Activated naive CD8-positive, alpha-beta T cell treated with anti-CD3 and anti-CD28 coated beads, Interleukin-2, amount 50 U/mL, for 24 hours (primary cell): ENCODE results near the gene SPPL2B.
"Not testable (repeated sequence)": the region's sequence is repeated elsewhere in the genome, so short reads cannot be mapped to it uniquely, and the experiment has no call there.

ENCODE experiments used
- ATAC-seq: fragments of 150-1000 bp; cut with Tn5 transposase; one replicate; pipeline ENCODE4 v1.10.0; 2021
- DNase-seq: peaks from one replicate; pipeline ENCODE4 v3.0.0; 2021
- H3K27ac Mint-ChIP-seq: one replicate; pipeline ENCODE4 v1.8.0; 2021; ENCODE audit warnings: mild to moderate bottlenecking, mixed read lengths
- H3K27me3 Mint-ChIP-seq: one replicate; pipeline ENCODE4 v1.8.0; 2021; ENCODE audit warnings: mixed read lengths
- H3K36me3 Mint-ChIP-seq: one replicate; pipeline ENCODE4 v1.8.0; 2021; ENCODE audit warnings: low read depth, mixed read lengths
- H3K4me1 Mint-ChIP-seq: one replicate; pipeline ENCODE4 v1.8.0; 2021; ENCODE audit warnings: mixed read lengths
- H3K4me3 Mint-ChIP-seq: one replicate; pipeline ENCODE4 v1.8.0; 2021; ENCODE audit warnings: mild to moderate bottlenecking, moderate library complexity, mixed read lengths
- H3K9me3 Mint-ChIP-seq: one replicate; pipeline ENCODE4 v1.8.0; 2021; ENCODE audit warnings: mixed read lengths

Gene SPPL2B

GRCh38 chr19:2376784-2377519 lies 48.5 kb downstream of the SPPL2B start:
- no peak overlapping the region for H3K4me3 Mint-ChIP-seq
- no peak overlapping the region for H3K27ac Mint-ChIP-seq

GRCh38 chr19:2380567-2380966 lies 52.1 kb downstream of the SPPL2B start:
- H3K4me3 Mint-ChIP-seq = no peak overlapping the region
- H3K9me3 Mint-ChIP-seq = peaks cover 14% of the 10 kb centered on the region
- ATAC-seq = no peak

More at GRCh38 chr19:2376784-2377519, 48.5 kb downstream of the SPPL2B start:
- Mint-ChIP-seq H3K4me1 (no peaks in the 10 kb centered on the region), H3K36me3 (peaks cover 7% of the 10 kb centered on the region), H3K27me3 (peaks cover 6% of the 10 kb centered on the region), H3K9me3 (peaks cover 14% of the 10 kb centered on the region)
- ATAC-seq (no peak), DNase-seq (no peak)

GRCh38 chr19:2381148-2381820 lies 52.8 kb downstream of the SPPL2B start:
- Mint-ChIP-seq H3K9me3 (peaks cover 14% of the 10 kb centered on the region), H3K36me3 (peaks cover 7% of the 10 kb centered on the region), H3K4me1 (peaks cover 4% of the 10 kb centered on the region), H3K4me3 (no peak overlapping the region), H3K27me3 (peaks cover 7% of the 10 kb centered on the region), H3K27ac (no peak overlapping the region)
- ATAC-seq (no peak), DNase-seq (no peak)

More at GRCh38 chr19:2380567-2380966, 52.1 kb downstream of the SPPL2B start:
- peaks cover 7% of the 10 kb centered on the region for H3K36me3 Mint-ChIP-seq
- H3K27ac Mint-ChIP-seq = no peak overlapping the region
- peaks cover 7% of the 10 kb centered on the region for H3K27me3 Mint-ChIP-seq
- peaks cover 4% of the 10 kb centered on the region for H3K4me1 Mint-ChIP-seq
- DNase-seq = no peak

- no peak for ATAC-seq
- no peak for DNase-seq
- peaks cover 7% of the 10 kb centered on the region for H3K36me3 Mint-ChIP-seq
- H3K4me1 Mint-ChIP-seq = peaks cover 4% of the 10 kb centered on the region
- no peak overlapping the region for H3K27ac Mint-ChIP-seq
- peaks cover 14% of the 10 kb centered on the region for H3K9me3 Mint-ChIP-seq
- no peak overlapping the region for H3K4me3 Mint-ChIP-seq
- H3K27me3 Mint-ChIP-seq = peaks cover 7% of the 10 kb centered on the region
Measured at GRCh38 chr19:2382530-2383222, 54.2 kb downstream of the SPPL2B start.

GRCh38 chr19:2385053-2385721 lies 56.7 kb downstream of the SPPL2B start:
- ATAC-seq = no peak

GRCh38 chr19:2387367-2388288 lies 59.1 kb downstream of the SPPL2B start:
- no peak for ATAC-seq
- no peaks in the 10 kb centered on the region for H3K27me3 Mint-ChIP-seq
- H3K36me3 Mint-ChIP-seq = no peaks in the 10 kb centered on the region
- no peak overlapping the region for H3K4me3 Mint-ChIP-seq
- H3K4me1 Mint-ChIP-seq = peaks cover 7% of the 10 kb centered on the region
- no peak for DNase-seq
- no peaks in the 10 kb centered on the region for H3K9me3 Mint-ChIP-seq
- H3K27ac Mint-ChIP-seq = no peak overlapping the region

More at GRCh38 chr19:2385053-2385721, 56.7 kb downstream of the SPPL2B start:
- H3K4me1 Mint-ChIP-seq = peaks cover 4% of the 10 kb centered on the region
- no peak overlapping the region for H3K4me3 Mint-ChIP-seq
- DNase-seq = no peak
- H3K27ac Mint-ChIP-seq = no peak overlapping the region
- peaks cover 3% of the 10 kb centered on the region for H3K27me3 Mint-ChIP-seq
- peaks cover 4% of the 10 kb centered on the region for H3K9me3 Mint-ChIP-seq
- no peaks in the 10 kb centered on the region for H3K36me3 Mint-ChIP-seq

- DNase-seq = no peak
- Mint-ChIP-seq H3K9me3 (no peaks in the 10 kb centered on the region), H3K36me3 (no peaks in the 10 kb centered on the region), H3K27me3 (no peaks in the 10 kb centered on the region), H3K4me1 (peaks cover 7% of the 10 kb centered on the region), H3K4me3 (no peak overlapping the region), H3K27ac (no peak overlapping the region)
- ATAC-seq = no peak
Measured at GRCh38 chr19:2389594-2389993, 61.1 kb downstream of the SPPL2B start.

GRCh38 chr19:2391118-2391725 lies 62.7 kb downstream of the SPPL2B start:
- peak; percentile 30 for DNase-seq
- no peak for ATAC-seq
- peaks cover 7% of the 10 kb centered on the region for H3K4me1 Mint-ChIP-seq
- H3K4me3 Mint-ChIP-seq = no peak overlapping the region
- no peak overlapping the region for H3K27ac Mint-ChIP-seq
- H3K27me3 Mint-ChIP-seq = no peaks in the 10 kb centered on the region
- no peaks in the 10 kb centered on the region for H3K36me3 Mint-ChIP-seq
- H3K9me3 Mint-ChIP-seq = no peaks in the 10 kb centered on the region

- ATAC-seq = no peak
- DNase-seq = no peak
- Mint-ChIP-seq H3K36me3 (no peaks in the 10 kb centered on the region), H3K27ac (no peak overlapping the region), H3K4me1 (peaks cover 7% of the 10 kb centered on the region), H3K4me3 (no peak overlapping the region), H3K27me3 (no peaks in the 10 kb centered on the region), H3K9me3 (no peaks in the 10 kb centered on the region)
Measured at GRCh38 chr19:2392366-2392765, 63.9 kb downstream of the SPPL2B start.

- H3K4me1 Mint-ChIP-seq, H3K36me3 Mint-ChIP-seq, H3K4me3 Mint-ChIP-seq, H3K27me3 Mint-ChIP-seq, H3K9me3 Mint-ChIP-seq, DNase-seq, ATAC-seq, H3K27ac Mint-ChIP-seq: not testable (repeated sequence)
Measured at GRCh38 chr19:2392899-2393298, 64.4 kb downstream of the SPPL2B start.

GRCh38 chr19:2394054-2394441 lies 65.6 kb downstream of the SPPL2B start:
- H3K4me1 Mint-ChIP-seq = peaks cover 7% of the 10 kb centered on the region
- H3K36me3 Mint-ChIP-seq = no peaks in the 10 kb centered on the region
- H3K4me3 Mint-ChIP-seq = no peak overlapping the region
- DNase-seq (no peak), ATAC-seq (no peak)
- no peaks in the 10 kb centered on the region for H3K27me3 Mint-ChIP-seq
- H3K27ac Mint-ChIP-seq = no peak overlapping the region
- no peaks in the 10 kb centered on the region for H3K9me3 Mint-ChIP-seq

GRCh38 chr19:2394442-2395292 lies 66.2 kb downstream of the SPPL2B start:
- H3K4me3 Mint-ChIP-seq = no peak overlapping the region

More at GRCh38 chr19:2394442-2395292, 66.2 kb downstream of the SPPL2B start:
- no peaks in the 10 kb centered on the region for H3K9me3 Mint-ChIP-seq
- ATAC-seq (no peak), DNase-seq (no peak)
- H3K36me3 Mint-ChIP-seq = no peaks in the 10 kb centered on the region
- no peaks in the 10 kb centered on the region for H3K27me3 Mint-ChIP-seq
- H3K4me1 Mint-ChIP-seq = peaks cover 7% of the 10 kb centered on the region
- H3K27ac Mint-ChIP-seq = no peak overlapping the region
